ENCODE data around the gene HOPX.
"Not testable (repeated sequence)": the region's sequence is repeated elsewhere in the genome, so short reads cannot be mapped to it uniquely, and the experiment has no call there.

Gene HOPX

GRCh38 chr4:56686537-56687231, 5.6 kb upstream of the HOPX start:
- DNase-seq: no peak

GRCh38 chr4:56684320-56685050, 3.4 kb upstream of the HOPX start:
- DNase-seq: no peak

- DNase-seq: no peak
Measured at GRCh38 chr4:56683455-56683854, 2.4 kb upstream of the HOPX start.

DNA sequence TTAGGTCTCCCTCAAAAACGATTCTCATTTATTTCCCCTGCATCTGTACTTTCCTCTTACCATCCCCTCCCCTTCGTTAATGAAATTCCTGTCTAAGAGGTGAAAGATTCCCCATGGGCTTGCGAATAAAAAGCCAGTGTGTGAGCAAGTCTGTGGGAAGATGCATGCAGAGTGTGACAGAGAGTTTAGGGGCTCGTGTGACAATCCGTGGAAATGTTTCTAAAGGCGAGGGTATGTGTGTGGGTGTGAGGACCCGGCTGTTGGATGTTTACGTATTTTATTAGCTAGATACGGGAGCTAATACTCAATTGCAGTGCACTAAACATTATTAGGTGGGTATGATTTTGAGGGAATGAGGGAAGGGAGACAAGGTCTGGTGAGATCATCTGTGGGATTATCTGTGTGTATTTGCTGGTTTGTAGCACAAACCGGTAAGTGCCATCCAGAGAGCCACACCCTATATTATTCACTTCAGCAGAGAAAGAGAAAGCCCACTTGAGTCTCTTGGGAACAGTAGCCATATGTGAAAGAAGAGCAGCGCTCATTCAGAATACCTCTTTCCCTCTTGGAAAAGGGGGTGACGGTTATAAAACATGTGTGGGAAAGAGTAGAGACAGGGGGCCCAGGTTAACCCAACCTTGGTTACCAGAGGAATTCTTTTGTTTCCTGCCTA, 893 bp upstream of the HOPX start:
- DNase-seq: no peak

DNA sequence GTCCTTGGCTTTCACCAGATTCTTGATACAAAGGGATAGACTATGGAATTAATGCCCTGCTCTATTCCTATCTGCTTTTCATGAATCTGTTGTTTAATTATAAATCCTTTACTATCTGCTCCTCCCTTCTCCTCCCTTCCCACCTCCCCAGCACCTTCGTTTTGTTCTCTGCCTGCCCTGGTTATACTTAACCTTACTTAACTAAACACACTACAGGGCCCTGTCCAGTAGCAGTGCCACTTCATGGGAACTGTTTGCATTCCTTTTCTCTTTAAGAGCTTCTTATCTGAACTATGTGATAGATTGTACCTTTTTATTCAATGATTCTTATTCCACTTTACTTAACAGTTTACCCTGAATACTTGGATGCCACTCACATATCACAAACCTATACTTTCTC, 830 bp downstream of the HOPX start:
- no peak for DNase-seq

DNA sequence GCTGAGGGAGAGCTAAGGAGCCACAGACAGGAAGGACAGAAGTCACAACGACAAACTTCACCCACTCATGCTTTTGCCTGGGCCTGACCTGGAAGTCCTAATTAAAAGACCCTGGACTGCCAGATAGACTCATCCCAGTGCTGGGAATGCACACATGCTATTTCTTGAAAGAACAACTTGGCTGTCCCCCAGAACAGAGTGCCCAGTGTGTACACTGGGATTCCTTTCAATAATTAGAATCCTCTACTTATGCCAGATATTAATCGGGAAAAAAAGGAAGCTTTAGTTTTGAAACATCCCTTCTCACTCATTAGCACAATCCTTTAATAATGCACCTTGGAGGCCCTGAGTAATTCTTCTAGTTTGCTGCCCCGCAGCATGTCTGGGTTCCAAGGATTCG, 3.4 kb downstream of the HOPX start:
- DNase-seq: no peak

- DNase-seq: no peak
Measured at GRCh38 chr4:56674984-56675383, 6.1 kb downstream of the HOPX start.

GRCh38 chr4:56671860-56672259, 9.2 kb downstream of the HOPX start:
- DNase-seq: no peak

GRCh38 chr4:56671373-56671772, 9.7 kb downstream of the HOPX start:
- DNase-seq: no peak

- no peak for DNase-seq
Measured at GRCh38 chr4:56668267-56668666, 12.8 kb downstream of the HOPX start.

GRCh38 chr4:56667396-56667795, 13.7 kb downstream of the HOPX start:
- DNase-seq: not testable (repeated sequence)

DNA sequence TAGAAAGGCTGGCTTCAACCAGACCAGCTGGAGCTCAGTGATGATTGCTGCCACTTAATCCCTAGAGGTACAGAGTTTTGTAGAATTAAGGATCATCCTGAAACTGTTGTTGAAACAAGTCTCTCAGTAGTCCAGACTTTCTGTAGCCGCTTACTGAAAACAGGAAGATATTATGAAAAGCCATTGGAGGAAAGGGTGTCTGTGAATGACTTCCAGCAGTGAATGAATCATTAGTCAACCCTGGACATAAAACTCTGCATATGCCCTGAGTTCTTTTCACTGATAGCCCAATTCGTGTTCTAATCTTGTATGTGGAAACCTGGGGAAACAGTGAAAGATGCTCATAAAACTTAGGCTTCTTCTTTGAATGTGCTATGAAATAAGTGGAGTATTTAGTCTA, 14.8 kb downstream of the HOPX start:
- no peak for DNase-seq

GRCh38 chr4:56665781-56666180, 15.3 kb downstream of the HOPX start:
- no peak for DNase-seq

DNA sequence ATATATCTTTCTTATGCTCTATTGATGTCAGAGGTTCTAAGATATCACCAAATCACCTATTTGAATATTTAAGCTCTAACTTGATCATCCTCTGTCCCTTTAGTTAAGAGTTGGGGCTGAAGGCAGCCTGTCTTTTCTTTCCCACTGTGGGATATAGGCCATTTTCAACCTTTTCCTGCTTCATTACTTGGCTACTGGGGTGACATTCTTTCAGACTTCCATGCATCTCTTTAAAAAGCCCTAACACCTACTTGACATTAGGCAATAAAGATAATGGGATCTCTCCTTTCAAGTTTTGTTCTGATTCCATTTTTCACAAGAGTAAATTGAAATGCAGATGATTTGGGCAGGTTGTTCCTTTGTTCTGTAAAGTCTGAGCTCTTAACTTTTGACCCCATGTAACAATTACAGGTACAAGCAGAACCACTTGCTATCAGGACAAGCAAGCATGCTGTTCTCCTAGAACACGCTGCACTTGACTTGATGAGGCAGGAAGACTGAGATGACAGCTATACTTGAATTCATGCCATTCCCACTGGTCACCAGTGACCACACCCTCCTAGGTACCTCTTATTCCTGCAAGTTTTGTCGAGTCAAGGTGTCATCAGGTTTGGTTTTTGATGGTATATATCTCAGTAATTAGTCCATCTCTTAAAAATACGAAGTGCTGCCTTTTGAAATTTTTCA, 18.2 kb downstream of the HOPX start:
- no peak for DNase-seq

GRCh38 chr4:56659946-56660345, 21.1 kb downstream of the HOPX start:
- DNase-seq: no peak

GRCh38 chr4:56658528-56658927, 22.6 kb downstream of the HOPX start:
- DNase-seq: no peak

DNA sequence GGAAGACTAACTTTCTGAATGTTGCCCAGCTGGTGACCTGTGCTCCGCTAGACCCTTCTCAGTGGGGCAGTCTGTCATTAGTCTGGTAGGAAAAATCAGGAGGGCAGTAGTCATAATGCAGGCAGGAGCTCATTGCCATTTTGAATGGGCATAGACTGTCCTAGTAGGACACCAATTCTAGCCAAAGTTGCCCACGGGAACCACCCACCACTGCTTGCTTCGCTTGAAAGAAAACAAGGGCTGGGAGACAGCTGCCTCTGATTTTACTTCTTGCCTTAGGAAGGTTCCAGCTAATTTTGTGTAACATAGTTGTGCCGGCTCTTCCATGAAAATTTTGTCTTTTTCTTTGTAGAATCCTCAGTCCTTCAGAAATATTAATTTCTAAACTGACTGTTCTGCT, 23.3 kb downstream of the HOPX start:
- DNase-seq: no peak

DNA sequence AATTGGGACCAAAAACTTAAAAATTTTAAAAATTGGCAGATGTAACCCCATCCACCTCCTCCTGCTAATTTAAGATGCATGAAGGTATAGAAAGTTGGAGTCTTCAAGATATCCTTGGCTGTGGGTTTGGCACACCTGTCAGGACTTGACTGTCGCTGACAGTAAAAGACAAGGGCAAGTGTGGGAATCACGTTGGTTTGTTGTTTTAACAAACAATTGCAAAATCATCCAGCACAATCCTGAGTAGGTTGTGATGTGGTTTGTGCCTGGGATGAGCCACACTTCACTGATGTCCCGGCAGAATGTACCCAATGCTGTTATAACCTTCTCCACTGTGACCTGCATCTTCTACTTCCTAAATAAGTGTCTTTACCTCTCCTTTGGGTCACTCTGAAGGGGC, 24.0 kb downstream of the HOPX start:
- no peak for DNase-seq

DNA sequence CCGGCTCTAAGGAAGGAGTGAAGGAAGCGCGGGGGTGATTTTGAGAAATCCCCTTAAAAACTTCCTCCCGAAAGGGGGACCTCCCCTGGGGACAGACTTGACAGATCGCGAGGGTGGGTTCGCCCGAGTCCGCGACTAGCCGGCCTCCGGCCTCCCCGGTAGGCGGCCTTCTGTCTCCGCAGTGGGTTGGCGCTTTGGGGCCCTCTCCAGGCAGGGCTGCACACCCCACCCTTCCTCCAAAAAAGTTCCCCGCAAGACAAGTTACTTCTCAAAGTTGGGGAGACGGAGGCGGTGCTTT, 24.8 kb downstream of the HOPX start:
- no peak for DNase-seq

DNA sequence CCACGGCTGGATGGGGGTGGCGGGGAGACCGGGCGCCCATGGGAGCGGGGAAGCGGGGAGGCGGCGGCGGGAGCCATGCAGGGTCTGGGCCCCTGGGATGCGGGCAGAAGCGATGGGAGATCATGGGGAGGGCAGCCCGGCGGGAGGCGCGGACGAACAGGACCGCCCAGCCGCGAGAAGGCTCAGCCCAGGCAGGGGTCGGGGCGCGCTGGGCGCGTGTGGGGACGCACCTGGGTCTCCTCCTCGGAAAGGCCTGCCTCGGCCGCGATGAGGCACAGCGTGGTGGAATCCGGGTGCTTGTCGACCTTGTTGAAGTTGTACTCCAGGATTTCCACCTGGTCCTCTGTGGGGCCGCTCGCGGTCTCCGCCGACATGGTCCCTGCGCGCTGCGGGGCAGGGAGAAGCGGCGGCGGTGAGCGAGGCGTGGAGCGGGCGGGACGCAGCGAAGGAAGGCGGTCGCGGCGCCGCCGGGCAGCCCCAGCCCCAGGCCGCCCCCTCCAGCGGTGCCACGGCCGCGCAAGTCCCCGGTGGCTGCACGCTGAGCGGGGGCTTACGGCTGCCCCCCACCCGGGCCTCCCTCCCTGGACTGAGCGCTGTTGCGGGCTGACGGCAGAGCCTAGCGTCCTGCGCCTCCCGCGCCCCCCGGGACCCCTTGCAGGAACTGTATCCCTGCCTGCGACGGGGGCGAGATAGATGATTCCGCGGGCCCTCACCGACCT, 25.3 kb downstream of the HOPX start:
- no peak for DNase-seq

DNA sequence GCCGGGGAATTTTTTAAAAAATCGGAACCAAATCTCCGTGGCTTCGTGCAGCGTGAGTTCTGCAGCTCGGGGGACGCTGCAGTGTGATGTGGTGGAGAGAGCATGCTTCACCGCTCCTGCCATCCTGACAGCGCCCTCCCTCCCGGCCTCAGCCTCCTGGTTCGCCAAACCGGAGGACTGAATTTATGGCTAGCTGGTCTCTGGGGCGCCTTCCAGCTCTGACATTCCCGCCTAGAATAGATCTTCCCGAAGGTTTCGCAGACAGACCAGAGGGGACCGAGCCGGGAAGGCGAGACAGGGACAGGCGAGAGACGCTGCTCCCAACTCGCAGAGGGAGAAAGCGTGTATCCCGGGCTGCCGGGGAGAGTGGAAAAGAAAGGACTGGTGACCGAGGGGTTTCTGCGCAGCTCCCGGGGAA, 25.9 kb downstream of the HOPX start:
- no peak for DNase-seq

- no peak for DNase-seq
Measured at GRCh38 chr4:56654238-56654632, 26.9 kb downstream of the HOPX start.
